PFSK-1 (cell line): ENCODE data around the gene FGGY.

Experiments used
- FOXP2 ChIP-seq: optimal IDR thresholded peaks from 2 replicates; pipeline ENCODE3; 2011; ENCODE audit warnings: borderline replicate concordance, control low read depth, inconsistent platforms; ENCODE audit not compliant: insufficient read depth; ENCODE audit errors: extremely low read length, extremely low read depth
- POLR2AphosphoS5 ChIP-seq: IDR thresholded peaks from 2 replicates; pipeline ENCODE4 v1.6.1; 2012; ENCODE audit warnings: low read depth, mild to moderate bottlenecking, control low read depth, low read length, moderate library complexity
- SIN3A ChIP-seq: IDR thresholded peaks from 2 replicates; pipeline ENCODE4 v1.6.1; 2012; ENCODE audit warnings: mild to moderate bottlenecking, low read length, moderate library complexity, borderline replicate concordance; ENCODE audit not compliant: insufficient read depth

GRCh38 chr1:59579222-59579621 is 282.3 kb downstream of the FGGY start:
- TF ChIP-seq POLR2AphosphoS5: no peak
- no peak for TF ChIP-seq FOXP2
- no peak for TF ChIP-seq SIN3A
